ENCODE data around the gene MAST2. TPM values are rescaled to one million over a fixed set of nuclear protein-coding genes. Genes with fewer than 3 reads are reported as not detected.

Gene MAST2
- total RNA-seq, 1 experiment from 2014 or later, result 38.4 TPM

GRCh38 chr1:45886229-45886628, 82.8 kb downstream of the MAST2 start:
- DNase-seq (ENCODE audit: low spot score), result no peak
- ChIA-PET POLR2A (ENCODE audit: low non-redundant PET) (no interaction called here), CTCF (no interaction called here)
- Histone ChIP-seq H3K27ac (ENCODE audit: low read depth, low read length, poor library complexity, severe bottlenecking) (no peak overlapping the region), H3K9me3 (ENCODE audit: low read depth, low read length, poor library complexity, severe bottlenecking) (no peaks in the 10 kb centered on the region), H3K4me3 (ENCODE audit: low read depth, low read length, poor library complexity, severe bottlenecking) (no peak overlapping the region), H3K27me3 (replicated peaks; ENCODE audit: insufficient read depth, low read depth, low read length, poor library complexity) (no peaks in the 10 kb centered on the region), H3K4me1 (ENCODE audit: insufficient read depth, low read length, poor library complexity, severe bottlenecking) (no peaks in the 10 kb centered on the region), H3K36me3 (ENCODE audit: insufficient read depth, low read length, poor library complexity, severe bottlenecking) (no peaks in the 10 kb centered on the region)
- TF ChIP-seq CTCF (conservative IDR thresholded peaks at IDR 0.05; ENCODE audit: low read depth, low read length) (no peak), EZH2 (IDR thresholded peaks at IDR 0.05; ENCODE audit: borderline replicate concordance, low read depth, low read length, poor library complexity, severe bottlenecking) (no peak)
- intact Hi-C loops (cut with micrococcal nuclease; ENCODE audit: unreplicated experiment), result loop anchor here (10.0 kb wide), 3 partner anchors 251 to 531 kb away; partner anchors contain the start of genes CCDC163 and MMACHC
- BruUV-seq (replicated peaks), result no TSS peak

GRCh38 chr1:45887156-45887842, 83.9 kb downstream of the MAST2 start:
- no peak overlapping the region for H3K27ac ChIP-seq (ENCODE audit: low read depth, low read length, poor library complexity, severe bottlenecking)
- no peaks in the 10 kb centered on the region for H3K27me3 ChIP-seq (replicated peaks; ENCODE audit: insufficient read depth, low read depth, low read length, poor library complexity)
- BruUV-seq (replicated peaks), result no TSS peak
- ChIA-PET POLR2A (ENCODE audit: low non-redundant PET) (interaction anchor here (0.6 kb wide), 1 partner anchor 1245 kb away, joined by 3 read pairs; no protein-coding TSS in a partner anchor), CTCF (no interaction called here)
- H3K4me1 ChIP-seq (ENCODE audit: insufficient read depth, low read length, poor library complexity, severe bottlenecking), result no peaks in the 10 kb centered on the region
- no peak overlapping the region for H3K4me3 ChIP-seq (ENCODE audit: low read depth, low read length, poor library complexity, severe bottlenecking)
- no peaks in the 10 kb centered on the region for H3K36me3 ChIP-seq (ENCODE audit: insufficient read depth, low read length, poor library complexity, severe bottlenecking)
- intact Hi-C loops (cut with micrococcal nuclease; ENCODE audit: unreplicated experiment), result loop anchor here (10.0 kb wide), 3 partner anchors 252 to 532 kb away; partner anchors contain the start of genes CCDC163 and MMACHC
- H3K9me3 ChIP-seq (ENCODE audit: low read depth, low read length, poor library complexity, severe bottlenecking), result no peaks in the 10 kb centered on the region
- TF ChIP-seq EZH2 (IDR thresholded peaks at IDR 0.05; ENCODE audit: borderline replicate concordance, low read depth, low read length, poor library complexity, severe bottlenecking) (no peak), CTCF (conservative IDR thresholded peaks at IDR 0.05; ENCODE audit: low read depth, low read length) (no peak)
- no peak for DNase-seq (ENCODE audit: low spot score)

GRCh38 chr1:45890078-45890477, 86.7 kb downstream of the MAST2 start:
- ChIA-PET CTCF (no interaction called here), POLR2A (ENCODE audit: low non-redundant PET) (no interaction called here)
- no peak for DNase-seq (ENCODE audit: low spot score)
- Histone ChIP-seq H3K27ac (ENCODE audit: low read depth, low read length, poor library complexity, severe bottlenecking) (no peak overlapping the region), H3K4me1 (ENCODE audit: insufficient read depth, low read length, poor library complexity, severe bottlenecking) (no peaks in the 10 kb centered on the region), H3K36me3 (ENCODE audit: insufficient read depth, low read length, poor library complexity, severe bottlenecking) (no peaks in the 10 kb centered on the region), H3K27me3 (replicated peaks; ENCODE audit: insufficient read depth, low read depth, low read length, poor library complexity) (no peaks in the 10 kb centered on the region), H3K4me3 (ENCODE audit: low read depth, low read length, poor library complexity, severe bottlenecking) (no peak overlapping the region), H3K9me3 (ENCODE audit: low read depth, low read length, poor library complexity, severe bottlenecking) (no peaks in the 10 kb centered on the region)
- intact Hi-C loops (cut with micrococcal nuclease; ENCODE audit: unreplicated experiment), result no loop called here
- BruUV-seq (replicated peaks), result no TSS peak
- no peak for TF ChIP-seq EZH2 (IDR thresholded peaks at IDR 0.05; ENCODE audit: borderline replicate concordance, low read depth, low read length, poor library complexity, severe bottlenecking)
- TF ChIP-seq CTCF (conservative IDR thresholded peaks at IDR 0.05; ENCODE audit: low read depth, low read length), result no peak

Measured in A673 (cell line).